ENCODE measurements around the gene VPS37C.

DNA sequence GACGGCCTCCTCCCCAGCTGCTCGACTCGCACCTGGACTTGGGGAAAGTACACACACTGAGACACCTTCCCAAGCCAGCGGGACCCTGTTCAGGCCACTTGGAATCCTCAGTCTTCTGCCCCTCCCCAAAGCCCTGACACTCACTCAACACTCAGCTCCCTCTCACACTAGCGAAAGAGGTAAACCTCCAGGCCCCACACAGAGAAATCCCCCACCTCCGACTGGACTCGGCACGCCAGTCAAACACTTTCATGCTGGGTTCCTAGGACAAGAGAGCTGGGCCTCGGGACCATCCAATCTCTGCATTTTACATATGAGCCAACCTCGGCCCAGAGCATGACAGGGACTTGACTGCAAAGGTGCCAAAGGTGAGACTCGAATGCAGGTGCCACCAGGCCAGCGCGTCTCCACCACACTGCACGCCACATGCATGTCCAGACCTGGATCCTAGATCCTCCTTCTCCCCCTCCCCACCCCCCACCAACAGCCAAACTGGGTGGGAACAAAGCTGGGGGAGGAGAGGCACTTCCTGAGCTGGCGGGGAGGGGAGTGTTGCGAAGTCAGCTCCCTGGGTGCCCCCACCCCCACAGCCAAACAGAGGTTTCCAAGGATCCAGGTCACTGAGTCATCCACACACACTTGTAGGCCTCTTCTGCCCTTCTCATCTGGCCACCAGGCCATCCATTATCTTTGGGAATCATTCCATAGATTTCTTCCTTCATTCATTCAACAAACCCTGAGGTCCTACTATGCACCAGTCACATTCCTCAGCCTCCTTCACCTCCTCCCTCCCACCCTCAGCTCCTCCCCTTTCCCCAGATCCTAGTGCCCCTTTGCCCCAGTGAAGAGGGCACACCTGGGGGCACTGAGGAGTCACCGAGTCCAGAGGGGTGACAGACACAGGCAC lies 69.6 kb downstream of the VPS37C start:
- no peak for TF ChIP-seq POLR2AphosphoS5 (IDR thresholded peaks at IDR 0.05)
- TF ChIP-seq CTCF (IDR thresholded peaks at IDR 0.05) = no peak
- no peak for TF ChIP-seq POLR2A (IDR thresholded peaks at IDR 0.05)
